Peyer's patch (tissue), 4 donors: ENCODE measurements around the gene VAV3. TPM values are rescaled to one million over a fixed set of nuclear protein-coding genes. Genes with fewer than 3 reads are reported as not detected.

Experiments used
- DNase-seq, 3 donors: peaks; one replicate each; pipeline ENCODE4 v3.0.0-alpha.2; 2017 to 2019
- H3K27ac ChIP-seq, 4 donors: fragments of 200-600 bp; sonication (generic); one replicate each; pipeline ENCODE4 v1.5.1; 2016 to 2019
- H3K27me3 ChIP-seq, 2 donors: fragments of 200-600 bp; sonication (generic); one replicate each; pipeline ENCODE4 v1.5.1; 2019
- H3K36me3 ChIP-seq, 3 donors: fragments of 200-600 bp; sonication (generic); one replicate each; pipeline ENCODE4 v1.5.1; 2016 to 2019
- H3K4me1 ChIP-seq, 4 donors: fragments of 200-600 bp; sonication (generic); one replicate each; pipeline ENCODE4 v1.5.1; 2016 to 2019
- H3K4me3 ChIP-seq, 4 donors: fragments of 200-600 bp; sonication (generic); 1 replicate in 3 of 4; 2 replicates in 1 of 4; pipeline ENCODE4 v1.5.1; 2016 to 2019; ENCODE audit warnings: mild to moderate bottlenecking in 1 of 4
- H3K9me3 ChIP-seq, 4 donors: fragments of 200-600 bp; sonication (generic); one replicate each; pipeline ENCODE4 v1.5.1; 2016 to 2019; ENCODE audit warnings: mild to moderate bottlenecking in 1 of 4
- CTCF ChIP-seq, 6 experiments: fragments of 450-650 bp in 4 of 6; fragments of 200-600 bp in 2 of 6; sonication (generic) in 1 of 6; IDR thresholded peaks; one replicate each; pipeline ENCODE4 v1.5.1; 2017 to 2019; ENCODE audit warnings: antibody characterized with exemption in 6 of 6, mild to moderate bottlenecking in 3 of 6, moderate library complexity in 1 of 6
- POLR2A ChIP-seq, 2 donors: fragments of 450-650 bp; IDR thresholded peaks; one replicate each; pipeline ENCODE4 v1.5.1; 2017; ENCODE audit warnings: antibody characterized with exemption in 2 of 2, mild to moderate bottlenecking in 2 of 2, moderate library complexity in 2 of 2
- total RNA-seq, 4 donors: library from RNA; depleted of rRNA; stranded (reverse); fragments of >200 nt; gene quantifications; one replicate each; pipeline ENCODE4 v1.1.0, GENCODE V29; 2016

VAV3 gene
- total RNA-seq, 4 donors from 2014 or later, result 32.1 to 60.9 (median 41.5) TPM

GRCh38 chr1:107914119-107914765 is 50.7 kb downstream of the VAV3 start:
- no peak overlapping the region for H3K4me3 ChIP-seq
- DNase-seq, result no peak
- H3K36me3 ChIP-seq, result no peaks in the 10 kb centered on the region
- H3K9me3 ChIP-seq, result no peaks in the 10 kb centered on the region
- H3K4me1 ChIP-seq, result no peaks in the 10 kb centered on the region
- no peaks in the 10 kb centered on the region for H3K27me3 ChIP-seq
- no peak overlapping the region for H3K27ac ChIP-seq
- TF ChIP-seq POLR2A (IDR thresholded peaks at IDR 0.05) (no peak), CTCF (IDR thresholded peaks at IDR 0.05) (no peak)

- H3K27me3 ChIP-seq, result no peaks in the 10 kb centered on the region
- no peak overlapping the region for H3K27ac ChIP-seq
- H3K4me1 ChIP-seq, result no peaks in the 10 kb centered on the region
- H3K4me3 ChIP-seq, result no peak overlapping the region
- TF ChIP-seq CTCF (IDR thresholded peaks at IDR 0.05) (no peak), POLR2A (IDR thresholded peaks at IDR 0.05) (no peak)
- no peaks in the 10 kb centered on the region for H3K9me3 ChIP-seq
- DNase-seq, result no peak
- H3K36me3 ChIP-seq, result no peaks in the 10 kb centered on the region
Observed at GRCh38 chr1:107912656-107913055, 52.3 kb downstream of the VAV3 start.

GRCh38 chr1:107900090-107900945 is 64.7 kb downstream of the VAV3 start:
- no peak overlapping the region for H3K4me3 ChIP-seq
- no peaks in the 10 kb centered on the region for H3K9me3 ChIP-seq
- no peak overlapping the region for H3K27ac ChIP-seq
- H3K4me1 ChIP-seq, result no peaks in the 10 kb centered on the region
- H3K27me3 ChIP-seq, result no peaks in the 10 kb centered on the region
- no peak for DNase-seq
- no peaks in the 10 kb centered on the region for H3K36me3 ChIP-seq
- TF ChIP-seq CTCF (IDR thresholded peaks at IDR 0.05), result no peak
- TF ChIP-seq POLR2A (IDR thresholded peaks at IDR 0.05), result no peak

GRCh38 chr1:107899655-107900054 is 65.3 kb downstream of the VAV3 start:
- H3K4me3 ChIP-seq, result no peak overlapping the region
- H3K36me3 ChIP-seq, result no peaks in the 10 kb centered on the region
- H3K27me3 ChIP-seq, result no peaks in the 10 kb centered on the region
- TF ChIP-seq CTCF (IDR thresholded peaks at IDR 0.05), result no peak
- TF ChIP-seq POLR2A (IDR thresholded peaks at IDR 0.05), result no peak
- H3K4me1 ChIP-seq, result no peaks in the 10 kb centered on the region
- no peak overlapping the region for H3K27ac ChIP-seq
- DNase-seq, result no peak
- H3K9me3 ChIP-seq, result no peaks in the 10 kb centered on the region

- Histone ChIP-seq H3K27me3 (no peaks in the 10 kb centered on the region), H3K4me1 (no peaks in the 10 kb centered on the region), H3K36me3 (no peaks in the 10 kb centered on the region), H3K4me3 (no peak overlapping the region), H3K27ac (peak overlapping the region in 1 of 4 donors; percentile 53), H3K9me3 (no peaks in the 10 kb centered on the region)
- peak in 2 of 3 donors; percentile 57 to 68 for DNase-seq
- TF ChIP-seq CTCF (IDR thresholded peaks at IDR 0.05) (no peak), POLR2A (IDR thresholded peaks at IDR 0.05) (no peak)
Observed at GRCh38 chr1:107897438-107898345, 67.3 kb downstream of the VAV3 start.
